GM12872 (cell line): ENCODE data around the gene SLC22A13.

ENCODE experiments used
- TF ChIP-seq, protein P1 (sequence below): IDR thresholded peaks from 3 replicates; pipeline ENCODE4 v1.5.1; 2011; ENCODE audit warnings: low read depth, mild to moderate bottlenecking, low read length, moderate library complexity; ENCODE audit not compliant: insufficient read depth

SLC22A13 gene

DNA sequence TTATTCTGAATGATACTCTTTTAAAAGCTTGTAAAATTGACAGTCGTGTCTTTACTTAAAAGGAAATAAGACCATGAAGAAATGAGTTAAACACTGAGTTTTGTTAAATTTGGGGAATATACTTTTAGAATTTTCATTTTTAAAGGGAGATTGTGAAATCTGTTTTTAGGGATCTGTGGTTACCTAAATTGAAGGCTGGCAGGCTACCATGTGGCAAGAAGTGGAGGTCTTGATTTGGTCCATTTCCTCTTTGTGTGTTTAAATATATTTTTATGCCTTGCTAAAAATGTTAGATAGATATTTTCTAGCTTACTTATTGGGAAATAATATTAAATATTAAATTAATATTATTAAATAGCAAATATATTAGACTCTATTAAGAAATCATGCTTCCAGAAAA, 36.6 kb upstream of the SLC22A13 start:
- TF ChIP-seq, protein P1, sequence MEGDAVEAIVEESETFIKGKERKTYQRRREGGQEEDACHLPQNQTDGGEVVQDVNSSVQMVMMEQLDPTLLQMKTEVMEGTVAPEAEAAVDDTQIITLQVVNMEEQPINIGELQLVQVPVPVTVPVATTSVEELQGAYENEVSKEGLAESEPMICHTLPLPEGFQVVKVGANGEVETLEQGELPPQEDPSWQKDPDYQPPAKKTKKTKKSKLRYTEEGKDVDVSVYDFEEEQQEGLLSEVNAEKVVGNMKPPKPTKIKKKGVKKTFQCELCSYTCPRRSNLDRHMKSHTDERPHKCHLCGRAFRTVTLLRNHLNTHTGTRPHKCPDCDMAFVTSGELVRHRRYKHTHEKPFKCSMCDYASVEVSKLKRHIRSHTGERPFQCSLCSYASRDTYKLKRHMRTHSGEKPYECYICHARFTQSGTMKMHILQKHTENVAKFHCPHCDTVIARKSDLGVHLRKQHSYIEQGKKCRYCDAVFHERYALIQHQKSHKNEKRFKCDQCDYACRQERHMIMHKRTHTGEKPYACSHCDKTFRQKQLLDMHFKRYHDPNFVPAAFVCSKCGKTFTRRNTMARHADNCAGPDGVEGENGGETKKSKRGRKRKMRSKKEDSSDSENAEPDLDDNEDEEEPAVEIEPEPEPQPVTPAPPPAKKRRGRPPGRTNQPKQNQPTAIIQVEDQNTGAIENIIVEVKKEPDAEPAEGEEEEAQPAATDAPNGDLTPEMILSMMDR: no peak

- TF ChIP-seq, protein P1: no peak
These were observed 32.9 kb upstream of the SLC22A13 start for GRCh38 chr3:38232701-38233100.

DNA sequence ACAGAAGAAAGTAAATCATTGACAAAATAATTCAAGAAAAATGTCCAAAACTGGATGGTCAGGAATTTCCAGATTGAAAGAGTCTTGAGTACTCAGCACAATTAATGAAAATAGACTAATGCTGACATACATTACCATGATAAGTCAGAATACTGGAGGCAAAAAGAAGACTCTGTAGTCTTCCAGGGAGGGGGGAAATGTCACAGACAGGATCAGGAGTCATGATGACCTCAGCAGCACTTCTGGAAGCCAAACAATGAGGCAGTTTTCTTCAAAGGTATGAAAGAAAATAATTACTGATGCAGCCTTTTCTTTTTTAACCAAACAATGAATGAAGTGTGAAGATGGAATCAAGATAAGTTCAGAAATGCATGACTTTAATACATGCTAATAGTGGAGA, 30.1 kb upstream of the SLC22A13 start:
- TF ChIP-seq, protein P1: no peak

- TF ChIP-seq, protein P1: no peak
These were observed 27.1 kb upstream of the SLC22A13 start for GRCh38 chr3:38238416-38239008.

DNA sequence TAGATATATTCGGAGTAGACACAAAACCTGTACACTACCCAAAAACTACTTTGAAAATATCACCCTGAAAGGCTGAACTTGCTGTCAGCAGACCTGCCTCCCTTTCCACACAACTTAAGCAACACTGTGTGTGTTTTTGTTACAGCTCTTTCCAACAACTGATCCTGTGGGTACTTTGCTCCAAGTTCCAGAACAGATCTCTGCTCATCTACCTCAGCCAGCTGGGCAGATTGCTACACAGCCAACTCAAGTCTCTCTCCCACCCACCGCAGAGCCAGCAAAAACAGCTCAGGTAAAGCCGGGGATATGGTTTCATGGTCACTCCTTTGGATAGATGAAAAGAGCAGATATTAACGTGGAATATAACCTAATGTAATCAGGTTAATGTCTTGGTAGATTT, 19.7 kb upstream of the SLC22A13 start:
- TF ChIP-seq, protein P1: no peak

DNA sequence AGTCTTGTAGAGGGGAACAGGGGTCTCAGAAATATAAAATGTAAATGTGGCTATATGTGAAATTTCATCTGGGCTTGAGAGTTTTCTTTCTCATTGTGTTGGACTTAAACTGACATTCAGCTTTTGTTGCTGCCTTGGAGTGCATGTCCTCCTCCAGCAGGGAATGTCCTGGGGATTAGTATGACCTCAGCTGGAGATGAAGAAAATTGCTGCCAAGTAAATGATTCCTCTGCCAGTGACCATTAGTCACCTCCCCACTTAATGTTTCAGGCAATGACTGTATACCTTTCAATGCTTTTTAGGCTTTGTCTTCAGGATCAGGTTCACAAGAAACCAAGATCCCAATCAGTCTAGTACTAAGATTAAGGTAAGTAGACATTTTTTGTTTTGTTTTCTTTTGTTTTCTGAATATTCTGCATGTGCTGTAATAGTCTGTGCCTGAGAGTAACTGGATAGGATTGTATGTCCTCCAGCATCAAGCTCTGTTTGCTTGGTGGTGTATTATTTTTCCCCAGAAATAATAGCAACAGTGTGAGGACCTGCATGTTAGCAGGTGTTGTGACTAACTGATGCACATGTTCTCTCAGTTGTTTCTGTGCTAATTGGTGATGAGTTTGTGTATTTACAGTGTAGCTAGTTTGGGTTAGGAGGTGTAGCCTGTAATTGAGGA, 18.1 kb upstream of the SLC22A13 start:
- TF ChIP-seq, protein P1: no peak

- TF ChIP-seq, protein P1: no peak
These were observed 15.4 kb upstream of the SLC22A13 start for GRCh38 chr3:38250198-38250597.

GRCh38 chr3:38251197-38251596, 14.4 kb upstream of the SLC22A13 start:
- TF ChIP-seq, protein P1: no peak
